Skeletal muscle tissue (tissue), 4 donors: Measurements from ENCODE around the gene FOXN1. TPM values are rescaled to one million over a fixed set of nuclear protein-coding genes. Genes with fewer than 3 reads are reported as not detected.

Experiments
- H3K27ac ChIP-seq: one replicate; pipeline ENCODE4 v1.7.0; 2013; ENCODE audit warnings: mild to moderate bottlenecking, low read depth, low read length, inconsistent platforms
- H3K27me3 ChIP-seq, 3 donors: one replicate each; pipeline ENCODE4 v1.7.0; 2013; ENCODE audit warnings: low read length in 3 of 3; ENCODE audit not compliant: control insufficient read depth in 3 of 3, insufficient read depth in 3 of 3
- H3K36me3 ChIP-seq, 3 donors: one replicate each; pipeline ENCODE4 v1.7.0; 2013; ENCODE audit warnings: low read length in 3 of 3; ENCODE audit not compliant: control insufficient read depth in 3 of 3, insufficient read depth in 3 of 3
- H3K4me1 ChIP-seq, 3 donors: one replicate each; pipeline ENCODE4 v1.7.0; 2013; ENCODE audit warnings: low read length in 3 of 3, mild to moderate bottlenecking in 3 of 3; ENCODE audit not compliant: control insufficient read depth in 3 of 3, insufficient read depth in 3 of 3
- H3K4me3 ChIP-seq, 3 donors: one replicate each; pipeline ENCODE4 v1.7.0; 2013; ENCODE audit warnings: low read length in 3 of 3
- H3K9ac ChIP-seq, 3 donors: one replicate each; pipeline ENCODE4 v1.7.0; 2013; ENCODE audit warnings: low read length in 3 of 3, mild to moderate bottlenecking in 3 of 3, moderate library complexity in 2 of 3, low read depth in 1 of 3
- H3K9me3 ChIP-seq, 3 donors: one replicate each; pipeline ENCODE4 v1.7.0; 2013; ENCODE audit warnings: low read length in 3 of 3; ENCODE audit not compliant: control insufficient read depth in 3 of 3
- total RNA-seq: library from RNA; depleted of rRNA; stranded (reverse); fragments of >200 nt; gene quantifications from one replicate; pipeline ENCODE4 v1.2.3, GENCODE V29; 2014
- donor health status: Osteomylitis.

The FOXN1 gene
- total RNA-seq, 1 donor from 2014 or later = not detected

GRCh38 chr17:28470266-28470913, 35.8 kb upstream of the FOXN1 start:
- no peaks in the 10 kb centered on the region for H3K9me3 ChIP-seq
- H3K36me3 ChIP-seq = no peaks in the 10 kb centered on the region
- peaks cover 6 to 19% (median 14%) of the 10 kb centered on the region in 3 donors for H3K27me3 ChIP-seq
- no peak overlapping the region for H3K4me3 ChIP-seq
- no peak overlapping the region for H3K27ac ChIP-seq
- no peaks in the 10 kb centered on the region for H3K4me1 ChIP-seq
- H3K9ac ChIP-seq = no peak overlapping the region

DNA sequence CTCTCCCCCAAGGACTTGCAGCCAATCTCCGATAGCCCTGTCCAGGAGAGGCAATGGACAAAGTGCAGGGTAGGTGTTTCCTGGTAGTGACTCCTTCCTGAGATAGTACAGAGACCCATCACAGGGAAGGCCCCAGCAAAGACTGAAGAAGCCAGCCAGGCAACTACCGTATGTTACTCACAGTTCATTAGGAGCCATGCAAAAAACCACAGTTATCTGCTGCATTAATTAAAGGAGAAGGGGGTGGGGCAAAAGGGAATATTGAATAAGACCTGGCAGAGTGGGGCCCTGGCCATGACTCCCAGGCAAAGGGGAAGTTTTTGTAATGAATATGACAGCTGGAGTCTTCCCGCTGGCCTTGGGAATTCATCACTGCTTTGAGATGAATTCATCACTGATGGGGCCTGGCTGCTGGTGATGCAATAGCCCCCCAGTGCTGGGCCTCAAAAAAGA, 35.2 kb upstream of the FOXN1 start:
- Histone ChIP-seq H3K4me3 (no peak overlapping the region), H3K27ac (no peak overlapping the region), H3K27me3 (peaks cover 4 to 21% (median 8%) of the 10 kb centered on the region in 3 donors), H3K9ac (no peak overlapping the region), H3K9me3 (no peaks in the 10 kb centered on the region), H3K4me1 (no peaks in the 10 kb centered on the region), H3K36me3 (no peaks in the 10 kb centered on the region)

GRCh38 chr17:28471531-28472342, 34.4 kb upstream of the FOXN1 start:
- H3K4me1 ChIP-seq = no peaks in the 10 kb centered on the region
- H3K9me3 ChIP-seq = no peaks in the 10 kb centered on the region
- no peak overlapping the region for H3K27ac ChIP-seq
- peaks cover 0 to 19% (median 2%) of the 10 kb centered on the region in 3 donors for H3K27me3 ChIP-seq
- H3K36me3 ChIP-seq = no peaks in the 10 kb centered on the region
- H3K9ac ChIP-seq = no peak overlapping the region
- H3K4me3 ChIP-seq = no peak overlapping the region

GRCh38 chr17:28472871-28473497, 33.2 kb upstream of the FOXN1 start:
- Histone ChIP-seq H3K36me3 (no peaks in the 10 kb centered on the region), H3K9ac (no peak overlapping the region)

DNA sequence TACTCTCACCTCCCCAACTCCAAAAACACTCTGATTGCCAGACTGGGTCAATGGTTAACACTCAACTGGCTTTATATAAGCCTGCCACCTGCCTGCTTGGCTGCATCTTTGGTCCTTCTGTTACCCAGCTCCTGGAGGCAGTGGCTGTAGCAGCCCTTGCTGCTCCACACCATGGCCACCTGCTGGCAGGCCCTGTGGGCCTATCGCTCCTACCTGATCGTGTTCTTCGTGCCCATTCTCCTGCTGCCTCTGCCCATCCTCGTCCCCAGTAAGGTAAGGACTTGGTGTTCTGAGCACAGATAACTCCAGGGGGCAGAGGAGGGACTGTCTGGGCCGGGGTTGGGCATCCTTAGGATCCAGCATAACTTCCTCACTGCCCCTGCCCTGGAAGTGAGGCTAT, 32.6 kb upstream of the FOXN1 start, which contains the start of gene SLC13A2:
Gene SLC13A2 (plus strand): TSS at position 103 of the 400 bp plus-strand sequence. CDS start 69 bp downstream, at position 172.
- no peaks in the 10 kb centered on the region for H3K9me3 ChIP-seq
- H3K27ac ChIP-seq = no peak within 1 kb of the TSS
- no peak within 1 kb of the TSS for H3K9ac ChIP-seq
- no peaks in the 10 kb centered on the region for H3K36me3 ChIP-seq
- H3K4me1 ChIP-seq = no peaks in the 10 kb centered on the region
- H3K27me3 ChIP-seq = peaks cover 0 to 19% (median 0%) of the 10 kb centered on the region in 3 donors
- no peak within 1 kb of the TSS for H3K4me3 ChIP-seq

More at GRCh38 chr17:28472871-28473497, 33.2 kb upstream of the FOXN1 start:
- H3K4me1 ChIP-seq = no peaks in the 10 kb centered on the region
- H3K27ac ChIP-seq = no peak overlapping the region
- H3K27me3 ChIP-seq = peaks cover 0 to 19% (median 0%) of the 10 kb centered on the region in 3 donors
- no peak overlapping the region for H3K4me3 ChIP-seq
- no peaks in the 10 kb centered on the region for H3K9me3 ChIP-seq

DNA sequence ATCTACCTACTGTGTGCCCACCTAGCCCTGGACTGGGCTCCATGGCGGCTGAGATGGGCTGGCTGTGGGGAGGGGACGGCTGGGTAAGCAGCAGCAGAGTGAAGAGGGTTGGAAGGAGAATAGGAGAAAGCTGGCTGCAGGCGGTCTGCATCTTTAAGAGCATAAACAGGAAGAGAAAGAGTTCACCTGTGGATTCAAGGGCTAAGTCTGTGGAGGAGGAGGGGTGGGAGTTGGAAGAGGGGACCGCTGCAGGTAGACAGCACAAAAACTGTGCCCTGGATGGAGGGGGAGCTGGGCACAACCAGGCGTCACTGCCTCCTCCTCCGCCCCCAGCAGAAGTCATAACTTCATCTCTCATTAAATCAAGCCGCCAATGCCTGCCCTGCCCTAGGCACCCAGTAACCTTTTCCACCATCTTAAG, 32.0 kb upstream of the FOXN1 start:
- no peak overlapping the region for H3K9ac ChIP-seq
- no peaks in the 10 kb centered on the region for H3K36me3 ChIP-seq
- no peaks in the 10 kb centered on the region for H3K4me1 ChIP-seq
- H3K4me3 ChIP-seq = no peak overlapping the region
- H3K27me3 ChIP-seq = peaks cover 0 to 17% (median 0%) of the 10 kb centered on the region in 3 donors
- H3K27ac ChIP-seq = no peak overlapping the region
- no peaks in the 10 kb centered on the region for H3K9me3 ChIP-seq

DNA sequence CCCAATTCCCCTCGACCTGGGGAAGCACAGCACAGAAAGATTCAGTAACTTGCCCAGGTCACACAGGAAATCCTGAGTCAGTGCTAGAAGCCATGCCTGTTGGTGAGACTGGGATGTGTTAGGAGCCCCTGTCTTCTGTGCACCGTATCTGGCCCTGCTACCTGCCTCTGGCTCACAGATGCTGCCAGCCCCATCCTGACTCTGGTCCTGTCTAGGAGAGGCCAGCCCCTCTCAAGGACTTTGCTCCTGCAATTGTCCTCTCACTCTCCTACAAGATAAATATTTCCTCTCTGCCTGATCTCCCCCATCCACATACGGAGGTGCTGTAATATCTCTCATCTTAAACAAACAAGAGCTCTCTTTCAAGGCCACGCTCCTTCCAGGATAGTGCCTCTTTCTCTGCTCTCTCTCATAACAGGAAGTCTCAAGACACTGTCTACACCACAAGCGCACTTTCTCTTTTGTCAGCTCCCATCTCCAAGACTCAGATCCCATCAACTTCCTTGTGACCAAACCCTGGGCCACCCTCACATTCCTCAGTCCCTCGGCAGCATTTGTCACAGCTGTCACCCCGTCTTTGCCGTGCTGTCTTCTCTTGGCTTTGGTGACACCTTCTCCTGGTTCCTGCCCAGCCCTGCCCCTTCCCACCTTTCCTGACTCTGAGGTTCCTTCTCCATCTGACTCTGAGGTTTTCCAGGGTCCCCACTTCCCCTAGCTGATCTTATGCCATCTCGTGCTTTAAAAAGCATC, 30.8 kb upstream of the FOXN1 start:
- Histone ChIP-seq H3K4me1 (no peaks in the 10 kb centered on the region), H3K4me3 (no peak overlapping the region), H3K9ac (no peak overlapping the region), H3K27ac (no peak overlapping the region), H3K9me3 (no peaks in the 10 kb centered on the region), H3K36me3 (no peaks in the 10 kb centered on the region), H3K27me3 (peaks cover 0 to 17% (median 0%) of the 10 kb centered on the region in 3 donors)

GRCh38 chr17:28476076-28476865, 29.9 kb upstream of the FOXN1 start:
- H3K27me3 ChIP-seq = peaks cover 0 to 17% (median 0%) of the 10 kb centered on the region in 3 donors
- H3K4me3 ChIP-seq = no peak overlapping the region
- no peak overlapping the region for H3K9ac ChIP-seq
- no peaks in the 10 kb centered on the region for H3K9me3 ChIP-seq
- H3K36me3 ChIP-seq = no peaks in the 10 kb centered on the region
- H3K27ac ChIP-seq = no peak overlapping the region
- no peaks in the 10 kb centered on the region for H3K4me1 ChIP-seq

DNA sequence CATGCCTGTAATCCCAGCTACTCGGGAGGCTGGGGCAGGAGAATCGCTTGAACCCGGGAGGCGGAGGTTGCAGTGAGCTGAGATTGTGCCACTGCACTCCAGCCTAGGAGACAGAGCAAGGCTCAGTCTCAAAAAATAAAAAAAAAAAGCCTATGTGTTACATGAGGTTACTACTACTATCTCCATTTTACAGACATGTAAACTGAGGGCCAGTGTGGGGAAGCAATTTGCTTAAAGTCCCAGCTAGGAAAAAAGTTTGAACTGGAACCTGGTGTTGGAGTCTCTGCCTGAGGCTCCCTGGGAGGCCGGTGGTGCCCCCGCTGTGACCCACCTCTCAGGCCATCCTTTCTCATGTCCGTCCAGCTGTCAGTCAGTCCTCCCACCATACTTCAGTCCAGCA, 28.2 kb upstream of the FOXN1 start:
- no peaks in the 10 kb centered on the region for H3K4me1 ChIP-seq
- no peak overlapping the region for H3K9ac ChIP-seq
- no peaks in the 10 kb centered on the region for H3K36me3 ChIP-seq
- H3K27me3 ChIP-seq = peaks cover 0 to 13% (median 0%) of the 10 kb centered on the region in 3 donors
- H3K27ac ChIP-seq = no peak overlapping the region
- no peaks in the 10 kb centered on the region for H3K9me3 ChIP-seq
- H3K4me3 ChIP-seq = no peak overlapping the region
